GM12878 (cell line): ENCODE measurements around the gene MXRA7.

Source experiments
- EP300 ChIP-seq, 2 experiments: fragments of 150-350 bp in 1 of 2; IDR thresholded peaks; 2 replicates each; pipeline ENCODE4 v1.6.1; 2011 to 2012; ENCODE audit warnings: low read depth in 2 of 2, low read length in 2 of 2, borderline replicate concordance in 1 of 2, improper control_type of control experiment in 1 of 2, inconsistent platforms in 1 of 2; ENCODE audit not compliant: control insufficient read depth in 1 of 2
- GABPA ChIP-seq: IDR thresholded peaks from 2 replicates; pipeline ENCODE4 v1.6.1; 2014; ENCODE audit warnings: antibody characterized with exemption, low read depth, mild to moderate bottlenecking, inconsistent platforms
- POLR2A ChIP-seq: IDR thresholded peaks from 2 replicates; pipeline ENCODE4 v1.6.1; 2011; ENCODE audit warnings: low read depth, mild to moderate bottlenecking, low read length
- POU2F2 ChIP-seq: IDR thresholded peaks from 3 replicates; pipeline ENCODE4 v1.6.1; 2011; ENCODE audit warnings: low read depth, mild to moderate bottlenecking, low read length, borderline replicate concordance
- RCOR1 ChIP-seq: conservative IDR thresholded peaks from 2 replicates; pipeline ENCODE4 v1.6.1; 2012; ENCODE audit warnings: low read depth, low read length, improper control_type of control experiment
- TF ChIP-seq, protein P1 (sequence below), 3 experiments: IDR thresholded peaks in 2 of 3; conservative IDR thresholded peaks in 1 of 3; 2 replicates each; pipeline ENCODE4 v1.5.1; 2011; ENCODE audit warnings: low read depth in 3 of 3, low read length in 3 of 3, mild to moderate bottlenecking in 3 of 3, control low read depth in 2 of 3, moderate library complexity in 2 of 3, inconsistent platforms in 1 of 3, mixed read lengths in 1 of 3; ENCODE audit not compliant: control insufficient read depth in 2 of 3, insufficient read depth in 1 of 3; ENCODE audit errors: extremely low read depth in 1 of 3

DNA sequence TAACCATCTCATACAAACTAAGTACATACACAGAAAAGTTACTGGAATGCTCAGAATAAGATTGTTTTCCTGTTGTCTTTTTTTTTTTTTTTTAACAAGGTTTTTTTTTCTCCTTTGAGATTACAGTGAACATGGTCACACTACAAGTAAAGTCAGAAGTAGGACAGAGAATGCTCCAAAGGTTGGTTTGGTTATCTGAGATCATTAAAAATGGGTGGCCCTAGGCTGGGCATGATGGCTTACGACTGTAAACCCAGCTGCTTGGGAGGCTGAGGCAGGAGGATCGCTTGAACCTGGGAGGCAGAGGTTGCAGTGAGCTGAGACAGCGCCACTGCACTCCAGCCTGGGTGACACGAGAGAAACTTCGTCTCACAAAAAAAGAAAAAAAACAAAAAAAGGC lies 60.3 kb downstream of the MXRA7 start:
- TF ChIP-seq EP300 (IDR thresholded peaks at IDR 0.05; ENCODE audit: borderline replicate concordance in 1 of 2, control insufficient read depth in 1 of 2, low read depth in 2 of 2, low read length in 2 of 2) (no peak), RCOR1 (no peak), POU2F2 (no peak), POLR2A (no peak), GABPA (no peak)
- TF ChIP-seq, protein P1, sequence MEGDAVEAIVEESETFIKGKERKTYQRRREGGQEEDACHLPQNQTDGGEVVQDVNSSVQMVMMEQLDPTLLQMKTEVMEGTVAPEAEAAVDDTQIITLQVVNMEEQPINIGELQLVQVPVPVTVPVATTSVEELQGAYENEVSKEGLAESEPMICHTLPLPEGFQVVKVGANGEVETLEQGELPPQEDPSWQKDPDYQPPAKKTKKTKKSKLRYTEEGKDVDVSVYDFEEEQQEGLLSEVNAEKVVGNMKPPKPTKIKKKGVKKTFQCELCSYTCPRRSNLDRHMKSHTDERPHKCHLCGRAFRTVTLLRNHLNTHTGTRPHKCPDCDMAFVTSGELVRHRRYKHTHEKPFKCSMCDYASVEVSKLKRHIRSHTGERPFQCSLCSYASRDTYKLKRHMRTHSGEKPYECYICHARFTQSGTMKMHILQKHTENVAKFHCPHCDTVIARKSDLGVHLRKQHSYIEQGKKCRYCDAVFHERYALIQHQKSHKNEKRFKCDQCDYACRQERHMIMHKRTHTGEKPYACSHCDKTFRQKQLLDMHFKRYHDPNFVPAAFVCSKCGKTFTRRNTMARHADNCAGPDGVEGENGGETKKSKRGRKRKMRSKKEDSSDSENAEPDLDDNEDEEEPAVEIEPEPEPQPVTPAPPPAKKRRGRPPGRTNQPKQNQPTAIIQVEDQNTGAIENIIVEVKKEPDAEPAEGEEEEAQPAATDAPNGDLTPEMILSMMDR (IDR thresholded peaks at IDR 0.05 in 2 of 3, conservative IDR thresholded peaks at IDR 0.05 in 1 of 3; ENCODE audit: control insufficient read depth in 2 of 3, extremely low read depth in 1 of 3, insufficient read depth in 1 of 3, low read depth in 3 of 3, low read length in 3 of 3) = no peak
